Skeletal muscle satellite cell (primary cell): ENCODE data around the gene CGRRF1.
A peak's percentile ranks its signal among the peaks of the same experiment; 100 is the strongest.

Experiments
- H3K27me3 ChIP-seq: 2 replicates; pipeline ENCODE4 v1.7.0; 2013; ENCODE audit warnings: low read length; ENCODE audit not compliant: control insufficient read depth, insufficient read depth
- H3K36me3 ChIP-seq: 2 replicates; pipeline ENCODE4 v1.7.0; 2013; ENCODE audit warnings: mild to moderate bottlenecking, control low read depth, low read length; ENCODE audit not compliant: insufficient read depth
- H3K4me1 ChIP-seq: 2 replicates; pipeline ENCODE4 v1.7.0; 2013; ENCODE audit warnings: low read length; ENCODE audit not compliant: control insufficient read depth, insufficient read depth
- H3K4me2 ChIP-seq: 2 replicates; pipeline ENCODE4 v1.7.0; 2013; ENCODE audit warnings: mild to moderate bottlenecking, low read length
- H3K4me3 ChIP-seq: 2 replicates; pipeline ENCODE4 v1.7.0; 2013; ENCODE audit warnings: low read length
- H3K9ac ChIP-seq: 2 replicates; pipeline ENCODE4 v1.7.0; 2013; ENCODE audit warnings: mild to moderate bottlenecking, low read depth, low read length, moderate library complexity
- H3K9me3 ChIP-seq: replicated peaks from 2 replicates; pipeline ENCODE4 v1.7.0; 2013; ENCODE audit warnings: mild to moderate bottlenecking, control low read depth, low read length

The CGRRF1 gene

DNA sequence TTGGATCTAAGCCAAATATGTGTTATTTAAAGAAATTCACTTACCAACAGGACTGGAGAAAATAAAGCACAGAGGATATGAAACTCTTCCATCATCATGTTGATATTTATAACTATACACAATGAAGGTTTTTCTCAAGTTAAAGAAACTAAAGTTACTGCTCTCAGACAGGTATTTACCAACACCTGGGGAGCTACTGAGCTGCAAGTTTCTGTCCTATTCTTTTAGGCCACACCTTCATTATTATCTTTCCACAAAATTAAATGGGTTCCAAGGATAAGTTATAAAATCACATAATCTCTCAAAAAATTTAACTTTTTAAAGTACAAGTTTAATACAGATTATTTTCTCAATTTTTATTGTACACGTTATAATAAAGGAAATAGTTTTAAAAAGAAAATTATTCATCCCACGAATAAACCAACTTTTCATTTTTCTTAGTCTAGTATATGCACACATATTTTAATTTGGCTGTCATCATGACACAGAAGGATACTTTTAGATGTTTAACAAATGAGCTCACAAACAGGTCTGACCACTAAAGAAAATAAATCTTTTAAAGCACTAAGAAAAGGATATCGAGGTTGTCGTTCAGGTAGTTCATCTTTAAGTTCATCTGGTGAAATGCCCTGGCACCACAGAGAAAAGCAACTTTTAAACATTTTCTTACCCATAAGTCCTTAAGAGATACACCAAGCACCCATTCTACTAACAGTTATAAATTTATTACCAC is 28.7 kb upstream of the CGRRF1 start:
- Histone ChIP-seq H3K9ac (no peak overlapping the region), H3K36me3 (peaks cover 57% of the 10 kb centered on the region), H3K4me1 (peaks cover 3% of the 10 kb centered on the region), H3K9me3 (no peaks in the 10 kb centered on the region), H3K4me2 (no peak overlapping the region), H3K4me3 (no peak overlapping the region), H3K27me3 (no peaks in the 10 kb centered on the region)

GRCh38 chr14:54481695-54482094 is 28.0 kb upstream of the CGRRF1 start:
- no peaks in the 10 kb centered on the region for H3K9me3 ChIP-seq
- no peak overlapping the region for H3K4me2 ChIP-seq
- no peak overlapping the region for H3K4me3 ChIP-seq
- H3K4me1 ChIP-seq, result peaks cover 8% of the 10 kb centered on the region
- H3K36me3 ChIP-seq, result peaks cover 51% of the 10 kb centered on the region
- H3K27me3 ChIP-seq, result no peaks in the 10 kb centered on the region
- no peak overlapping the region for H3K9ac ChIP-seq

- Histone ChIP-seq H3K4me3 (no peak overlapping the region), H3K4me1 (peaks cover 14% of the 10 kb centered on the region), H3K9ac (no peak overlapping the region), H3K9me3 (no peaks in the 10 kb centered on the region), H3K27me3 (no peaks in the 10 kb centered on the region), H3K36me3 (peaks cover 39% of the 10 kb centered on the region), H3K4me2 (no peak overlapping the region)
These were observed 26.5 kb upstream of the CGRRF1 start for GRCh38 chr14:54483073-54483745.

DNA sequence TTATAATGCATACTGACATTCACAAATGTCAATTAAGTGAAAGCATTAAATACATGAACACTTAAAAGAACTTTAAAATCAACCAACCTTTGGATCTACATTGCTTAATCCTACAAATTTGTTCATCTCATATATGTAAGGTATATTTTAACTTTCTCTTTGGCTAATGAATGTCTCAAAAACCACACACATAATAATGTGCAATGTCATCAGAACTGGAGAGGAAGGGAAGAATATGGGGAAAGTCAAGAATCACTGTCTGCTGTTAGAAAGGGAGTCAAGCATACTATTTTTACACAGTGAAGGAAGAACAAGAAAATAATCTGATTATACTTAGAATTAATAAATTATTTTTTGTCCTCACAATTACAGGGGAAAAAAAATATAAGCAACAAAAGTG is 25.9 kb upstream of the CGRRF1 start:
- H3K9me3 ChIP-seq, result no peaks in the 10 kb centered on the region
- H3K4me1 ChIP-seq, result peaks cover 14% of the 10 kb centered on the region
- no peak overlapping the region for H3K4me3 ChIP-seq

GRCh38 chr14:54486685-54487084 is 23.0 kb upstream of the CGRRF1 start:
- no peaks in the 10 kb centered on the region for H3K27me3 ChIP-seq
- H3K4me1 ChIP-seq, result peaks cover 22% of the 10 kb centered on the region
- peak overlapping the region; percentile 42 for H3K4me2 ChIP-seq
- no peak overlapping the region for H3K9ac ChIP-seq
- peaks cover 22% of the 10 kb centered on the region for H3K36me3 ChIP-seq
- no peaks in the 10 kb centered on the region for H3K9me3 ChIP-seq
- H3K4me3 ChIP-seq, result no peak overlapping the region

More for the DNA sequence above, 25.9 kb upstream of the CGRRF1 start:
- Histone ChIP-seq H3K27me3 (no peaks in the 10 kb centered on the region), H3K36me3 (peaks cover 35% of the 10 kb centered on the region), H3K4me2 (no peak overlapping the region), H3K9ac (no peak overlapping the region)

DNA sequence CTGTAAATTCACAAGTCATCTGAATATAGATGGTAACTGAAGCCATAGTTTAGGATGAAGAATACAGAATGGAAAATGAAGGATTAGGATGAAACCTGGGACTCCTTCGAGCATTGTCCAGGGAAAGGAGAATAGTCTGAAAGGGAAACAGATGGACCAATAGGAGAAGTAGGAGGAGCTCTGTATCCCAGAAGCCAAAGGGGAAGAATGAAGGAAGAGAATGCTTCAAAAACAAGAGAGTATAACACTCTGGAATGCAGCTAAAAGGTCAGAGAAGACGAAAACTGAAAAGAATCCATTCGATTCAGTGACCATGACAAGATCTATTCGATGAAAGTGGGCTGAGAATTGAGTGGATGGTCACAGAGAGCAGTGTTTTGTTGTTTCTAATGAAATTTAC is 21.9 kb upstream of the CGRRF1 start:
- Histone ChIP-seq H3K36me3 (peaks cover 11% of the 10 kb centered on the region), H3K9ac (peak overlapping the region; percentile 97), H3K27me3 (no peaks in the 10 kb centered on the region), H3K4me3 (peak overlapping the region; percentile 87), H3K4me2 (peak overlapping the region; percentile 90), H3K4me1 (peaks cover 22% of the 10 kb centered on the region), H3K9me3 (no peaks in the 10 kb centered on the region)

DNA sequence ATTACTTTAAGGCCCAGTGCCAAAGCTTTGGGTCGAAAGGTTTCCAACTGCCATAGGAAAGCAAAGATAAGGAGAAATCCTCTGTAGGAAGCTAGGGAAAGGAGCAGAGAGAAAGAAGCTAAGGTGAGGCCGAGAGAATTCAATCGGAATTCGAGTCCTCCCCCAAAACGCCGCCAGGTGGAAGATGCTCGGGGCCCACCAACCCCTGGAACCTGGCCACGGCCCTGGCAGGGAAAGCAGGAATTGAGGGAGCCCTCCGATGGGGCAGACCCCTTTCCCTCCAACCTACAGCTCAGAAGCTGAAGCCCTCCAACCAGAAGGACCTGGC is 21.4 kb upstream of the CGRRF1 start:
- no peaks in the 10 kb centered on the region for H3K9me3 ChIP-seq
- peaks cover 4% of the 10 kb centered on the region for H3K27me3 ChIP-seq
- peaks cover 6% of the 10 kb centered on the region for H3K36me3 ChIP-seq
- peak overlapping the region; percentile 97 for H3K9ac ChIP-seq
- peak overlapping the region; percentile 87 for H3K4me3 ChIP-seq
- H3K4me2 ChIP-seq, result peak overlapping the region; percentile 90
- peaks cover 22% of the 10 kb centered on the region for H3K4me1 ChIP-seq

DNA sequence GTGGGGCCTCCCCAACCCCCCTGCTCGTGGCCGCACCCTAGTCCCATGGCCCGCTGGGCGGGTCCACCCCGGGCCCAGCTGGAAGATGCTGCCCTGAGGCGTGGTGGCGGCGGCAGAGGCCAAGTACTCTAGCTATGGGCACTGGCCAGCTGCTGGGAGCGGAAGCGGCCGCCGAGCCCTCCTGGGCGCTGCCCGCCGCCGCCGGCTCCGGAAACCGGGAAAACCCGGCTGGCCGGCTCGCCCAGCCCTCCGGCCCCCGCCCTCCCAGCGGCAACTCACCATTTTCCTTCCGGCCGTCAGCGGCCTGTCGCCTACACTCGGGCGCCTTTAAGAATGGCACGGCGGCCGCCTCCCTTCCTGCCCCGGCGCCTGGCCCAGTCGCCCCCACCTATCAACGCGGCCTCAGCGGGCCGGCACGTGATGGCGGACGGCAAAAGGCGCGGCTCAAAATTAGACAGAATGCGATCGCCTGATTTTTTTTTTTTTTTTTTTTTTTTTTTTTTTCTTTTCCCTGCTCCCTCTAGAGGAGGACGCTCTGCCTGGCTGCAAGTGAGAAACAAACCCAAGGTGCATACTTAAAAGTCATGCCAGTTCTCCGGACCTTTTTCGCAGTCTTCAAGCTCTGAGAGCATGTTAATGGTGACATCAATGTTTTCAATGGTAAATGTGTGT is 20.9 kb upstream of the CGRRF1 start, which contains the start of gene GMFB:
TSS of gene GMFB (minus strand) at position 335 of the 672 bp plus-strand sequence. CDS start at position 282, 53 bp downstream.
- H3K9ac ChIP-seq, result peak within 1 kb of the TSS; percentile 97
- peak within 1 kb of the TSS; percentile 87 for H3K4me3 ChIP-seq
- H3K27me3 ChIP-seq, result peaks cover 7% of the 10 kb centered on the region
- H3K4me2 ChIP-seq, result peak within 1 kb of the TSS; percentile 90
- H3K9me3 ChIP-seq, result no peaks in the 10 kb centered on the region
- peaks cover 4% of the 10 kb centered on the region for H3K36me3 ChIP-seq
- peaks cover 22% of the 10 kb centered on the region for H3K4me1 ChIP-seq

- peaks cover 7% of the 10 kb centered on the region for H3K27me3 ChIP-seq
- peaks cover 22% of the 10 kb centered on the region for H3K4me1 ChIP-seq
- H3K9ac ChIP-seq, result peak overlapping the region; percentile 97
- H3K4me3 ChIP-seq, result peak overlapping the region; percentile 87
- H3K4me2 ChIP-seq, result peak overlapping the region; percentile 83
- H3K36me3 ChIP-seq, result peaks cover 4% of the 10 kb centered on the region
- H3K9me3 ChIP-seq, result no peaks in the 10 kb centered on the region
These were observed 20.4 kb upstream of the CGRRF1 start for GRCh38 chr14:54489318-54489683.

DNA sequence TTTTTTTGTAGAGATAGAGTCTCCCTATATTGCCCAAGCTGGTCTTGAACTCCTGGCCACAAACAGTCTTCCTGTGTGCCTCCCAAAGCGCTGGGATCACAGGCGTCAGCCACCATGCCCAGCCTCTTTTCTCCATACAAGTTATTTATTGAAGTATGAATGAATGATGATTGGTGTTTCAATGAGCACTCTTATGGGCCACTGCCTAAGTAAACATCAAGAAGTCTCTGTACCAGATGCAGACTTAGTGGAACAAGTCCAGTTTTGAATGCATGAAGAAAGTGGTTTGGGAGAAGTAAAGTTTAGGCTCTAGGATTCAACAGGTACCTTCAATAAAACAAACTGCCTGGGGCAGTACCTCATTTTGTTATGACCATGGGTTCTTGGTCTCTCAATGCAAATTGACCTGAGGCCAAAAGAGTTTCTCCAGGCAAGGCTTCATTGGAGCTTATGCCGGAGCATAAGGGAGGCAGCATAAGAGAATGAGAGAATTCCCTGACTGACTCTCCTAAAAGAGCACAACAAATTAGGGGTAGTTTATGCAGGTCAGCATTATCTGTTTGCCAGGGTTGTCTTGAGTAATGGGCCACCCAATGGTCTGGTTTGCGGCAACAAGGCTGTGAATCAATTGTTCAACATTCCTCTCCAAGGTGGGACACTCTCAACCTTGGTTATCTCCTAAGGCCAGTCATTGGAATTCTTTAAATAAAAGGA is 19.8 kb upstream of the CGRRF1 start:
- H3K36me3 ChIP-seq, result peaks cover 4% of the 10 kb centered on the region
- peaks cover 21% of the 10 kb centered on the region for H3K4me1 ChIP-seq
- peak overlapping the region; percentile 97 for H3K9ac ChIP-seq
- peaks cover 7% of the 10 kb centered on the region for H3K27me3 ChIP-seq
- no peaks in the 10 kb centered on the region for H3K9me3 ChIP-seq
- H3K4me3 ChIP-seq, result peak overlapping the region; percentile 87
- peak overlapping the region; percentile 83 for H3K4me2 ChIP-seq
